IMR-90 (cell line): ENCODE results near the gene TWSG1. TPM values are rescaled to one million over a fixed set of nuclear protein-coding genes. Genes with fewer than 3 reads are reported as not detected.
"Not testable (repeated sequence)": the region's sequence is repeated elsewhere in the genome, so short reads cannot be mapped to it uniquely, and the experiment has no call there.

Source experiments
- ATAC-seq: fragments of 200-7000 bp; cut with Tn5 transposase; 2 replicates; pipeline ENCODE4 v1.9.1; 2020; ENCODE audit warnings: low read depth, mild to moderate bottlenecking, moderate library complexity
- BruUV-seq: library from RNA; stranded (reverse); fragments of 400-500 nt; replicated peaks from 2 replicates; lab custom pipeline; 2021; lab: Mats Ljungman, UMichigan
- CTCF ChIA-PET: fragments of 300-600 bp; formaldehyde crosslinking; extraction: SDS; loops from one replicate; lab custom pipeline; 2021; ENCODE audit warnings: antibody characterized with exemption; lab: Yijun Ruan, JAX
- POLR2A ChIA-PET: fragments of 300-600 bp; sonication (Branson Sonifier 250); formaldehyde crosslinking; loops from one replicate; lab custom pipeline; 2022; ENCODE audit warnings: antibody characterized with exemption; ENCODE audit not compliant: unreplicated experiment; lab: Charles Lee
- DNase-seq: peaks from one replicate; pipeline ENCODE4 v3.0.0; 2013
- H2AFZ ChIP-seq: replicated peaks from 2 replicates; pipeline ENCODE3; 2013; ENCODE audit warnings: low read length, mild to moderate bottlenecking; ENCODE audit not compliant: poor library complexity
- H2AK5ac ChIP-seq: 2 replicates; pipeline ENCODE4 v1.6.1; 2013; ENCODE audit warnings: low read depth, low read length, inconsistent platforms
- H2AK9ac ChIP-seq: replicated peaks from 2 replicates; pipeline ENCODE3; 2013; ENCODE audit warnings: mild to moderate bottlenecking, low read depth, low read length, moderate library complexity; ENCODE audit not compliant: poor library complexity
- H2BK120ac ChIP-seq: 2 replicates; pipeline ENCODE4 v1.6.1; 2013; ENCODE audit warnings: low read depth, low read length, inconsistent platforms
- H2BK15ac ChIP-seq: 3 replicates; pipeline ENCODE4 v1.6.1; 2013; ENCODE audit warnings: low read depth, low read length, inconsistent platforms
- H2BK20ac ChIP-seq: 2 replicates; pipeline ENCODE4 v1.6.1; 2013; ENCODE audit warnings: low read depth, mild to moderate bottlenecking, inconsistent platforms, low read length, moderate library complexity
- H2BK5ac ChIP-seq: 2 replicates; pipeline ENCODE4 v1.6.1; 2013; ENCODE audit warnings: mild to moderate bottlenecking, low read depth, low read length, inconsistent platforms; ENCODE audit not compliant: poor library complexity, severe bottlenecking
- H3K14ac ChIP-seq: replicated peaks from 2 replicates; pipeline ENCODE4 v1.6.1; 2013; ENCODE audit warnings: low read depth, low read length, inconsistent platforms
- H3K18ac ChIP-seq: 2 replicates; pipeline ENCODE4 v1.6.1; 2013; ENCODE audit warnings: low read depth, low read length, control low read depth
- H3K23ac ChIP-seq: 2 replicates; pipeline ENCODE4 v1.6.1; 2013; ENCODE audit warnings: low read depth, low read length, inconsistent platforms
- H3K27ac ChIP-seq: 2 replicates; pipeline ENCODE4 v1.5.1; 2013; ENCODE audit warnings: mild to moderate bottlenecking, control low read depth, low read length; ENCODE audit not compliant: insufficient read depth
- H3K27me3 ChIP-seq: 2 replicates; pipeline ENCODE4 v1.6.1; 2013; ENCODE audit warnings: low read length; ENCODE audit not compliant: control insufficient read depth, insufficient read depth
- H3K36me3 ChIP-seq: 2 replicates; pipeline ENCODE4 v1.6.1; 2013; ENCODE audit warnings: low read length, mixed read lengths; ENCODE audit not compliant: control insufficient read depth, insufficient read depth
- H3K4ac ChIP-seq: 2 replicates; pipeline ENCODE4 v1.6.1; 2013; ENCODE audit warnings: low read depth, low read length, inconsistent platforms
- H3K4me1 ChIP-seq: 2 replicates; pipeline ENCODE4 v1.6.1; 2013; ENCODE audit warnings: low read length, mixed read lengths; ENCODE audit not compliant: control insufficient read depth, insufficient read depth
- H3K4me2 ChIP-seq: 2 replicates; pipeline ENCODE4 v1.6.1; 2013; ENCODE audit warnings: low read depth, mild to moderate bottlenecking, control low read depth, low read length, moderate library complexity
- H3K4me3 ChIP-seq: 2 replicates; pipeline ENCODE4 v1.5.1; 2013; ENCODE audit warnings: low read depth, mild to moderate bottlenecking, control low read depth, low read length, moderate library complexity; ENCODE audit not compliant: insufficient read depth
- H3K56ac ChIP-seq: 2 replicates; pipeline ENCODE4 v1.6.1; 2013; ENCODE audit warnings: low read length, inconsistent platforms; ENCODE audit not compliant: insufficient read depth; ENCODE audit errors: extremely low read depth
- H3K79me1 ChIP-seq, 2 experiments: 2 replicates each; pipeline ENCODE4 v1.6.1; 2013; ENCODE audit warnings: low read length in 2 of 2, inconsistent platforms in 1 of 2, low read depth in 1 of 2
- H3K9ac ChIP-seq: 2 replicates; pipeline ENCODE4 v1.6.1; 2013; ENCODE audit warnings: low read depth, low read length, control low read depth
- H3K9me1 ChIP-seq: 2 replicates; pipeline ENCODE4 v1.6.1; 2013; ENCODE audit warnings: low read length, inconsistent platforms; ENCODE audit not compliant: insufficient read depth
- H3K9me3 ChIP-seq: 2 replicates; pipeline ENCODE4 v1.6.1; 2013; ENCODE audit warnings: low read length; ENCODE audit not compliant: control insufficient read depth, insufficient read depth
- H4K20me1 ChIP-seq: 2 replicates; pipeline ENCODE4 v1.6.1; 2013; ENCODE audit warnings: low read length, inconsistent platforms; ENCODE audit not compliant: insufficient read depth
- H4K5ac ChIP-seq: 2 replicates; pipeline ENCODE4 v1.6.1; 2013; ENCODE audit warnings: mild to moderate bottlenecking, low read depth, low read length, control low read depth
- H4K8ac ChIP-seq, 2 experiments: 2 replicates each; pipeline ENCODE4 v1.6.1; 2013; ENCODE audit warnings: low read depth in 2 of 2, low read length in 2 of 2, control low read depth in 1 of 2, inconsistent platforms in 1 of 2
- H4K91ac ChIP-seq: 2 replicates; pipeline ENCODE4 v1.6.1; 2013; ENCODE audit warnings: low read depth, low read length, inconsistent platforms; ENCODE audit not compliant: insufficient read depth
- RAD21 ChIP-seq: IDR thresholded peaks from 2 replicates; pipeline ENCODE4 v1.6.1; 2012; ENCODE audit warnings: low read length, improper control_type of control experiment
- WGBS, 2 experiments: methylation state at CpG; one replicate each; pipeline versions ENCODE4 v1.1.5 to v1.1.7; 2013; ENCODE audit warnings: missing lambda C conversion rate in 2 of 2; ENCODE audit not compliant: insufficient read length in 1 of 2; ENCODE audit errors: extremely low coverage in 2 of 2; 5-methylcytosine and 5-hydroxymethylcytosine counted together
- dilution Hi-C: fragments of 300-500 bp; cut with HindIII; formaldehyde crosslinking; loops from one replicate; pipeline ENCODE4 v1.14.3; 2018; ENCODE audit warnings: low sequenced_read_pairs; ENCODE audit not compliant: unreplicated experiment
- in situ Hi-C: fragments of 300-500 bp; cut with MboI; formaldehyde crosslinking; loops from 3 replicates; pipeline ENCODE4 v1.14.3; 2019; ENCODE audit warnings: low sequenced_read_pairs, inconsistent platforms, mixed read lengths
- intact Hi-C: fragments of 100-400 bp; cut with micrococcal nuclease; formaldehyde crosslinking; loops from 2 replicates; pipeline ENCODE4 v1.10.0; 2022
- polyA plus RNA-seq, 3 experiments: library from polyadenylated mRNA; depleted of rRNA; stranded (reverse); fragments of >200 nt; gene quantifications; 2 replicates each; pipeline ENCODE4 v1.2.3, GENCODE V29; 2012; ENCODE audit warnings: low replicate concordance in 1 of 3
- total RNA-seq: library from RNA; depleted of rRNA; stranded (reverse); fragments of >200 nt; gene quantifications from 2 replicates; pipeline ENCODE4 v1.2.3, GENCODE V29; 2012; rRNA removed

Gene TWSG1
- total and polyA plus RNA-seq, 2 of the 4 experiments (the other 2 are of a cell fraction), result 80.4 to 115 TPM

DNA sequence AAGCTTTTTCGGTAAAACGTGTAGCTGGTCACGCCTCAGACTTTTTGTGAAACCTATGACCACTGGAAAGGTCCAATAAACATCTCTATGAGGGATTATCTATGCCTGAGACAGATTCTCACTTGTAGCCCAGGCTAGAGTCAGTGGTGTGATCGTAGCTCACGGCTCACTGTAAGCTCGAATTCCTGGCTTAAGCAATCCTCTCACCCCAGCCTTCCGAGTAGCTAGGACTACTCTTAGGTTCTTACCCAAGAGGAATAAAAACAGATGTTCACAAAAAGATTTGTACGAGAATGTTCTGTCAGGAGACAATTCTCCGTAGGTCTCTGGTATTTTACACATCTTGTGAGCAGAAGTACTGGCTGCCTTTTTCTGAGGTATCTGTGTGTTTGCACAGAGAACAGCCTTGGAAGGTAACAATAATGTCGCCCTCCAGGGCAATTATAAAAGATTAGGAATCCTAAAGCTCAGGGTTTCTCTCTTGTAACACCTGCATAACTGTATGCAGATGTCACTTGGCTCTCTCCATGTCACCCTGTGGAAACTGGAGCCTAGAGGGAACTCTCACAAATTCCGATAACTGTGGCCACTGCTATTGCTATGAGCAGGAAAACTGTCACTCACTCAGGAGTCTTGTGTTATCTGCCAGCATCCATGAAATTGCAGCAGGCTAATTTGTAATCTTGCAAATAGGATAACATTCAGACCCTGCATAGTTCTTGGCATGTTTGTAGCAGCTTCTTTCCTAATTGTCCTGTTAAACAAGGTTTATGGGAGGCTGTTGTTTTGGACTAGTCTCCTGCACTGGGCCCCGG lies 115.2 kb downstream of the TWSG1 start (continued):
- no peak for TF ChIP-seq RAD21

DNA sequence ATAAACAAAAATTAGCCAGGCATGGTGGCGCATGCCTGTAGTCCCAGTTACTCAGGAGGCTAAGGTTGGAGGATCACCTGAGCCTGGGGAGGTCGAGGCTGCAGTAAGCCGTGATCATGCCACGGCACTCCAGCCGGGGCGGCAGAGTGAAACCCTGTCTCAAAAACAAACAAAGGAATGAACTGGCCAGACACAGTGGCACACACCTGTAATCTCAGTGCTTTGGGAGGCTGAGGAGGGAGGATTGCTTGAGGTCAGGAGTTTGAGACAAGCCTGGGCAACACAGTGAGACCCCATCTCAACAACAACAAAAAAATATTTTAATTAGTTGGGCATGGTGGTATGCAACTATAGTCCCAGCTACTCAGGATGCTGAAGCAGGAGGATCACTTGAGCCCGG lies 116.3 kb downstream of the TWSG1 start:
- H2BK5ac ChIP-seq, H3K36me3 ChIP-seq, H3K4me2 ChIP-seq, H3K4ac ChIP-seq, H4K91ac ChIP-seq, DNase-seq, H3K4me3 ChIP-seq, H3K14ac ChIP-seq, dilution Hi-C loops, intact Hi-C loops, H3K4me1 ChIP-seq, H3K9ac ChIP-seq, BruUV-seq, H2BK120ac ChIP-seq, in situ Hi-C loops, H3K23ac ChIP-seq, H2AK9ac ChIP-seq, ATAC-seq, H2BK15ac ChIP-seq, H3K27ac ChIP-seq, CTCF ChIA-PET, H3K79me1 ChIP-seq, H2AFZ ChIP-seq, H2BK20ac ChIP-seq, H4K20me1 ChIP-seq, H2AK5ac ChIP-seq, H4K8ac ChIP-seq, H4K5ac ChIP-seq, H3K56ac ChIP-seq, POLR2A ChIA-PET, H3K9me1 ChIP-seq, H3K18ac ChIP-seq, H3K27me3 ChIP-seq: not testable (repeated sequence)
- no CpG with 5 or more reads among the region's 7 CpGs for WGBS, 2 experiments
- peaks cover 18% of the 10 kb centered on the region for H3K9me3 ChIP-seq

Other genes with a start within 250 kb of the TWSG1 start
- gene NDUFV2, start 232.1 kb upstream of the TWSG1 start, total RNA-seq, result 106 and 115 TPM in 2 replicates
- gene NDUFV2, start 232.1 kb upstream of the TWSG1 start, polyA plus RNA-seq (2012; rRNA removed), result 121 and 126 TPM in 2 replicates
- 12.9 and 31.7 TPM in 2 replicates for gene ANKRD12, start 198.0 kb upstream of the TWSG1 start, total RNA-seq
- 1.9 and 2.6 TPM in 2 replicates for gene ANKRD12, start 198.0 kb upstream of the TWSG1 start, polyA plus RNA-seq (2012; rRNA removed)
- gene RALBP1, start 140.7 kb downstream of the TWSG1 start, total RNA-seq, result 38.2 and 58.9 TPM in 2 replicates
- gene RALBP1, start 140.7 kb downstream of the TWSG1 start, polyA plus RNA-seq (2012; rRNA removed), result 30.6 and 31.6 TPM in 2 replicates